ENCODE measurements around the gene SARS1. TPM values are rescaled to one million over a fixed set of nuclear protein-coding genes. Genes with fewer than 3 reads are reported as not detected.
"Not testable (repeated sequence)": the region's sequence is repeated elsewhere in the genome, so short reads cannot be mapped to it uniquely, and the experiment has no call there.

The SARS1 gene
- total RNA-seq, 1 donor from 2014 or later = 153 TPM

GRCh38 chr1:109192433-109192832, 21.3 kb upstream of the SARS1 start:
- DNase-seq (ENCODE audit: extremely low read depth, low read depth, low spot score) = no peak

- DNase-seq (ENCODE audit: extremely low read depth, low read depth, low spot score) = no peak
Measured at GRCh38 chr1:109193653-109194590, 19.8 kb upstream of the SARS1 start.

GRCh38 chr1:109197158-109198042, 16.3 kb upstream of the SARS1 start:
- peak; percentile 96 for DNase-seq (ENCODE audit: extremely low read depth, low read depth, low spot score)

- DNase-seq (ENCODE audit: extremely low read depth, low read depth, low spot score) = no peak
Measured at GRCh38 chr1:109198043-109198695, 15.5 kb upstream of the SARS1 start.

GRCh38 chr1:109198745-109199144, 15.0 kb upstream of the SARS1 start:
- DNase-seq (ENCODE audit: extremely low read depth, low read depth, low spot score) = no peak

GRCh38 chr1:109199710-109200109, 14.0 kb upstream of the SARS1 start:
- no peak for DNase-seq (ENCODE audit: extremely low read depth, low read depth, low spot score)

- no peak for DNase-seq (ENCODE audit: extremely low read depth, low read depth, low spot score)
Measured at GRCh38 chr1:109201123-109201703, 12.5 kb upstream of the SARS1 start.

- no peak for DNase-seq (ENCODE audit: extremely low read depth, low read depth, low spot score)
Measured at GRCh38 chr1:109204484-109204883, 9.2 kb upstream of the SARS1 start.

GRCh38 chr1:109206339-109206738, 7.4 kb upstream of the SARS1 start:
- no peak for DNase-seq (ENCODE audit: extremely low read depth, low read depth, low spot score)

- no peak for DNase-seq (ENCODE audit: extremely low read depth, low read depth, low spot score)
Measured at GRCh38 chr1:109207467-109208103, 6.1 kb upstream of the SARS1 start.

GRCh38 chr1:109208394-109208793, 5.3 kb upstream of the SARS1 start:
- no peak for DNase-seq (ENCODE audit: extremely low read depth, low read depth, low spot score)

GRCh38 chr1:109208836-109209463, 4.8 kb upstream of the SARS1 start:
- DNase-seq (ENCODE audit: extremely low read depth, low read depth, low spot score) = no peak

- no peak for DNase-seq (ENCODE audit: extremely low read depth, low read depth, low spot score)
Measured at GRCh38 chr1:109210058-109210457, 3.7 kb upstream of the SARS1 start.

- DNase-seq (ENCODE audit: extremely low read depth, low read depth, low spot score) = no peak
Measured at GRCh38 chr1:109213345-109213823, 334 bp upstream of the SARS1 start.

- no peak for DNase-seq (ENCODE audit: extremely low read depth, low read depth, low spot score)
Measured at GRCh38 chr1:109214695-109215623, 1.2 kb downstream of the SARS1 start.

- DNase-seq (ENCODE audit: extremely low read depth, low read depth, low spot score) = no peak
Measured at GRCh38 chr1:109216662-109217061, 2.9 kb downstream of the SARS1 start.

GRCh38 chr1:109218516-109218915, 4.8 kb downstream of the SARS1 start:
- no peak for DNase-seq (ENCODE audit: extremely low read depth, low read depth, low spot score)

- not testable (repeated sequence) for DNase-seq (ENCODE audit: extremely low read depth, low read depth, low spot score)
Measured at GRCh38 chr1:109221201-109221600, 7.5 kb downstream of the SARS1 start.
